Measurements from ENCODE around the gene TMEM121B. TPM values are rescaled to one million over a fixed set of nuclear protein-coding genes. Genes with fewer than 3 reads are reported as not detected.
A peak's percentile ranks its signal among the peaks of the same experiment; 100 is the strongest.

TMEM121B gene
- total RNA-seq, 1 experiment from 2014 or later, result 8.1 TPM

GRCh38 chr22:17135153-17135760 lies 14.1 kb upstream of the TMEM121B start:
- peak overlapping the region in 2 of 3 experiments; percentile 40 to 53; a peak in 3 of 7 replicates for H3K27ac Mint-ChIP-seq
- no peak for TF ChIP-seq CTCF (conservative IDR thresholded peaks at IDR 0.05)
- Histone ChIP-seq H2BK12ac (ENCODE audit: insufficient read length, low read depth, low read length) (no peak overlapping the region), H3K18ac (ENCODE audit: insufficient read length, low read depth, low read length) (no peak overlapping the region), H3K14ac (ENCODE audit: insufficient read depth, low read length) (no peak overlapping the region), H2AFZ (ENCODE audit: low read length) (no peak overlapping the region), H2AK5ac (ENCODE audit: insufficient read length, low read length) (no peak overlapping the region), H4K20me1 (ENCODE audit: control insufficient read depth, insufficient read depth, insufficient read length) (no peaks in the 10 kb centered on the region), H3K27ac (ENCODE audit: insufficient read length, low read depth, low read length) (no peak overlapping the region), H3K23me2 (ENCODE audit: insufficient read length, low read depth, low read length, poor library complexity, severe bottlenecking) (no peaks in the 10 kb centered on the region), H2BK5ac (ENCODE audit: insufficient read length, low read length) (no peak overlapping the region), H4K91ac (ENCODE audit: insufficient read length, low read depth, low read length) (no peak overlapping the region), H3K4ac (ENCODE audit: low read depth, low read length) (no peak overlapping the region), H3K79me2 (ENCODE audit: insufficient read depth, low read length) (no peaks in the 10 kb centered on the region), H3K79me1 (ENCODE audit: insufficient read depth, low read depth, low read length, poor library complexity, severe bottlenecking) (no peaks in the 10 kb centered on the region), H3K27me3 (ENCODE audit: insufficient read depth, low read length) (no peaks in the 10 kb centered on the region), H3K4me1 (ENCODE audit: insufficient read depth, low read length) (no peaks in the 10 kb centered on the region), H2BK15ac (ENCODE audit: low read depth, low read length) (no peak overlapping the region), H4K5ac (ENCODE audit: insufficient read length, low read depth, low read length) (no peak overlapping the region), H3K56ac (ENCODE audit: insufficient read length, low read depth, low read length) (no peak overlapping the region), H3K4me2 (ENCODE audit: insufficient read depth, insufficient read length, low read length) (no peak overlapping the region), H3K9ac (ENCODE audit: extremely low read depth, insufficient read length, low read length) (no peak overlapping the region), H3K23ac (ENCODE audit: insufficient read length, low read depth, low read length) (no peak overlapping the region), H3T11ph (ENCODE audit: low read length) (no peak overlapping the region), H2BK120ac (ENCODE audit: low read depth, low read length, poor library complexity, severe bottlenecking) (no peak overlapping the region), H3K9me3 (ENCODE audit: control insufficient read depth, low read depth, low read length) (no peaks in the 10 kb centered on the region), H4K8ac (replicated peaks; ENCODE audit: insufficient read length, low read depth, low read length) (no peak overlapping the region), H2BK20ac (ENCODE audit: low read depth, low read length, poor library complexity, severe bottlenecking) (no peak overlapping the region)
- peaks cover 9 to 44% (median 27%) of the 10 kb centered on the region in 3 experiments for H3K36me3 Mint-ChIP-seq (ENCODE audit: insufficient read depth in 1 of 3, low read depth in 3 of 3)
- no CpG with 5 or more reads among the region's 15 CpGs for WGBS (ENCODE audit: extremely low coverage, insufficient read length, low lambda C conversion rate)
- H3K4me3 Mint-ChIP-seq, result no peak overlapping the region
- DNase-seq, result no peak
- H3K9me3 Mint-ChIP-seq, result no peaks in the 10 kb centered on the region
- no peaks in the 10 kb centered on the region; the same call in 1 of the 2 replicates for H3K27me3 Mint-ChIP-seq (ENCODE audit: low read depth)
- peaks cover 13 to 14% of the 10 kb centered on the region in 2 experiments for H3K4me1 Mint-ChIP-seq

Measured in H9 (cell line).